ENCODE measurements around the gene KNL1. TPM values are rescaled to one million over a fixed set of nuclear protein-coding genes. Genes with fewer than 3 reads are reported as not detected.
"Not testable (repeated sequence)": the region's sequence is repeated elsewhere in the genome, so short reads cannot be mapped to it uniquely, and the experiment has no call there.

KNL1 gene
- 0.99 and 3.0 TPM in 2 replicates for total RNA-seq
- polyA plus RNA-seq (2012) = 0.18 TPM

- DNase-seq (ENCODE audit: low read depth) = peak; percentile 96
These were observed at the start of gene KNL1 for GRCh38 chr15:40593588-40594428. Gene KNL1, plus strand, starts transcription at chr15:40594249. Its CDS starts 8,683 bp downstream, at chr15:40602932.

- no peak for DNase-seq (ENCODE audit: low read depth)
These were observed 48.6 kb upstream of the KNL1 start for GRCh38 chr15:40545457-40545856.

GRCh38 chr15:40548610-40549009 is 45.4 kb upstream of the KNL1 start:
- DNase-seq (ENCODE audit: low read depth) = no peak

GRCh38 chr15:40549894-40550293 is 44.2 kb upstream of the KNL1 start:
- no peak for DNase-seq (ENCODE audit: low read depth)

- DNase-seq (ENCODE audit: low read depth) = no peak
These were observed 43.6 kb upstream of the KNL1 start for GRCh38 chr15:40550341-40551037.

- no peak for DNase-seq (ENCODE audit: low read depth)
These were observed 39.9 kb upstream of the KNL1 start for GRCh38 chr15:40554161-40554525.

- DNase-seq (ENCODE audit: low read depth) = no peak
These were observed 38.2 kb upstream of the KNL1 start for GRCh38 chr15:40555876-40556275.

- DNase-seq (ENCODE audit: low read depth) = no peak
These were observed 34.9 kb upstream of the KNL1 start for GRCh38 chr15:40558952-40559742.

GRCh38 chr15:40562691-40563090 is 31.4 kb upstream of the KNL1 start:
- DNase-seq (ENCODE audit: low read depth) = no peak

GRCh38 chr15:40563426-40563825 is 30.6 kb upstream of the KNL1 start:
- no peak for DNase-seq (ENCODE audit: low read depth)

GRCh38 chr15:40564591-40565332 is 29.3 kb upstream of the KNL1 start, which contains the start of gene CCDC32:
Gene CCDC32, minus strand, starts transcription at chr15:40565042. Its CDS starts 2,027 bp downstream, at chr15:40563015.
- DNase-seq (ENCODE audit: low read depth) = peak; percentile 100

- DNase-seq (ENCODE audit: low read depth) = no peak
These were observed 28.5 kb upstream of the KNL1 start for GRCh38 chr15:40565333-40566238.

- DNase-seq (ENCODE audit: low read depth) = peak; percentile 21
These were observed 26.9 kb upstream of the KNL1 start for GRCh38 chr15:40567111-40567510.

- DNase-seq (ENCODE audit: low read depth) = peak; percentile 96
These were observed 24.7 kb upstream of the KNL1 start, which contains the start of gene RPUSD2 for GRCh38 chr15:40569129-40569953. Gene RPUSD2, plus strand, starts transcription at chr15:40569299. Its CDS starts 39 bp downstream, at chr15:40569338.

GRCh38 chr15:40575113-40575512 is 18.9 kb upstream of the KNL1 start:
- DNase-seq (ENCODE audit: low read depth) = no peak

GRCh38 chr15:40576914-40577313 is 17.1 kb upstream of the KNL1 start:
- not testable (repeated sequence) for DNase-seq (ENCODE audit: low read depth)

- DNase-seq (ENCODE audit: low read depth) = no peak
These were observed 15.2 kb upstream of the KNL1 start for GRCh38 chr15:40578892-40579291.

- DNase-seq (ENCODE audit: low read depth) = not testable (repeated sequence)
These were observed 12.3 kb upstream of the KNL1 start for GRCh38 chr15:40581796-40582195.
